Activated CD4-positive, CD25-positive, alpha-beta regulatory T cell (primary cell): ENCODE data around the gene RPS19BP1.
"Not testable (repeated sequence)": the region's sequence is repeated elsewhere in the genome, so short reads cannot be mapped to it uniquely, and the experiment has no call there.

Source experiments
- DNase-seq, 4 experiments: peaks; one replicate each; lab custom pipeline; 2025; lab: John Stamatoyannopoulos, UW

Gene RPS19BP1

DNA sequence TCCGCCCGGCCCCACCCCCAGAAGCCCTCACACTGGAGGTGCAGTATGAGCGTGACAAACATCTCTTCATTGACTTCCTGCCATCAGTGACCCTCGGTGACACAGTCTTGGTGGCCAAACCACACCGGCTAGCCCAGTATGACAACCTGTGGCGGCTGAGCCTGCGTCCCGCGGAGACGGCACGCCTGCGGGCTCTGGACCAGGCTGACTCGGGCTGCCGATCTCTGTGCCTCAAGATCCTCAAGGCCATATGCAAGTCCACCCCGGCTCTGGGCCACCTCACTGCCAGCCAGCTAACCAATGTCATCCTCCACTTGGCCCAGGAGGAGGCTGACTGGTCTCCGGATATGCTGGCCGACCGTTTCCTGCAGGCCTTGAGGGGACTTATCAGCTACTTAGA, 18.8 kb downstream of the RPS19BP1 start:
- no peak for DNase-seq

DNA sequence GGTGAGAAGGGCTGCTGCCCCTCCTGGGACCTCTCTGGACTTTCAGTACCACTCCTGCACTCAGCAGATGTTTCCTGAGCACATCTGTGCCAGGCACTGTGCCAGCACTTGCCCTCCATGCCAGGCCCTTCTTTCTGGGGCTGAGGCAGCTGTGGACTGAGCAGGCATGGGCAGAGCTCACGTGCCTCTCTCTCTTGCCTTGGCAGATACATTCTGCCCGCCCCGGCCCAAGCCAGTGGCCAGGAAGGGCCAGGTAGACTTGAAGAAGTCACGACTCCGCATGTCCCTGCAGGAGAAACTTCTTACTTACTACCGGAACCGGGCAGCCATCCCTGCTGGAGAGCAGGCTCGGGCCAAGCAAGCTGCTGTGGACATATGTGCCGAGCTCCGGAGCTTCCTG, 20.5 kb downstream of the RPS19BP1 start:
- no peak for DNase-seq

DNA sequence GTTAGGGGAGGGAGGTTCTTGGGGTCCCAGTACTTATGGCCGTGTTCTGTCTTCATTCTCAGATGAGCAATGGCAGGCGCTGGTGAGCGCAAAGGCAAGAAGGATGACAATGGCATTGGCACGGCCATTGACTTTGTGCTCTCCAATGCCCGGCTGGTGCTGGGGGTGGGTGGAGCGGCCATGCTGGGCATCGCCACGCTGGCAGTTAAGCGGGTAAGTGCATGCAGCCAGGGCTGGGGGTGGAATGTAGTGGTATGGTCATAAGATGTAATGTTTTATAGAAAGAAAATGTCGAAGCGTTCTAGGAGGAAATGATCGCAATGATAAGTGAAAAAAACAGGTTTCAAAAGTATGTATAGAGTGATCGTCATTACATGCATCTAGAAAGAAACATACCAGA, 21.3 kb downstream of the RPS19BP1 start:
- DNase-seq = no peak

DNA sequence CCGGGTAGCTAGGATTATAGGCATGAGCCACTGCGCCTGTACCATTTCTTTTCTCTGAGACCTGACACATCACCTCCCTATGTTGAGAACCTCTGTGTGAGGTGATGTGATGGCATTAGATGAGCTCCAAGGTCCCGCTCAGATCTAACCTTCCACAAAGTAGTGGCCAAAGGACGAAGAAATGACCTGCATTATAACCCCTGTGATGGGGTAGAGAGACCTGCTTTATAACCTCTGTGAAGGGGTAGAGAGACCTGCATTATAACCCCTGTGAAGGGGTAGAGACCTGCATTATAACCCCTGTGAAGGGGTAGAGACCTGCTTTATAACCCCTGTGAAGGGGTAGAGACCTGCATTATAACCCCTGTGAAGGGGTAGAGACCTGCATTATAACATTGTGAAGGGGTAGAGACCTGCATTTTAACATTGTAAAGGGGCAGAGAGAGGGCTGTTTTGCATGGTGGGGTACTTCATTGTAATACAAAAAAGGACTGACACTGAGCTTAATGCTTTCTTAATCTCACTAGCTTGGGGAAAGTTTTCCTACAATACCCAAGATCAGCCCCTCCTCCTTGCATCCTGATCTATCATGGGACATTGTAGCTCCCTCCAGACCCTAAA, 21.9 kb downstream of the RPS19BP1 start:
- DNase-seq = no peak

DNA sequence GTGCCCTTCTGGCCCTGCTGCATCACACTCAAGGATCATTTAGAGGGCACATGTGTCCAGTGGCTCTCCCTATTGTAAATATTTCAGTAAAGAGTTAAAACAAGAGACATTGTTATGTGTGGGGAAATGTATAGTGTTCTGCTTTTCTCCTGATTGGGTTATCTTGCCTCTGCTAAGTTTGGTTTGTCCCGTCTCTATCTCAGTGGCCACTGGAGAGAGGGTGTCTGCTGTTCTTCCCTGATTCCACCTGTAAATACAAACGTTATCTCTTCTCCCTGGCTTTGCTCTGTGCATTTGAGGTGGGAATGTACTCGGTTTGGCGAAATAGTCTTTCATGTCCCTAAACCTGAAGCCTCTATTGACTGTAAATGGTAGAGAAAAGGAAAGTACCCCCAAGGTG, 24.2 kb downstream of the RPS19BP1 start:
- DNase-seq = no peak

DNA sequence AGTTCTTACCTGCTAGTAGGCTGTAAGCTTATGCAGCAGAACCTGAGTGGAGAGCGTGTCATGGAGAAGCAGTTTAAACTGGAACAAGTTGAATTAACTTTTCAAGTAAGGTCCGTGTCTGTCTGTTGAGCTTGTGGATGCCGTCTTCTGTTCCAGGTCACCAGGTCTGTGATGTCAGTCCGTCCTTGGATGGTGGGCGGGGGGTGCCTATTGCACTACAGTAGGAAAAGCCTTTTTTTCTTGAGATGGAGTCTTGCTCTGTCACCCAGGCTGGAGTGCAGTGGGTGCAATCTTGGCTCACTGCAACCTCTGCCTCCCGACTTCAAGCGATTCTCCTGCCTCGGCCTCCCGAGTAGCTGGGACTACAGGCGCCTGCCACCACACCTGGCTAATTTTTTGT, 25.5 kb downstream of the RPS19BP1 start:
- not testable (repeated sequence) for DNase-seq

DNA sequence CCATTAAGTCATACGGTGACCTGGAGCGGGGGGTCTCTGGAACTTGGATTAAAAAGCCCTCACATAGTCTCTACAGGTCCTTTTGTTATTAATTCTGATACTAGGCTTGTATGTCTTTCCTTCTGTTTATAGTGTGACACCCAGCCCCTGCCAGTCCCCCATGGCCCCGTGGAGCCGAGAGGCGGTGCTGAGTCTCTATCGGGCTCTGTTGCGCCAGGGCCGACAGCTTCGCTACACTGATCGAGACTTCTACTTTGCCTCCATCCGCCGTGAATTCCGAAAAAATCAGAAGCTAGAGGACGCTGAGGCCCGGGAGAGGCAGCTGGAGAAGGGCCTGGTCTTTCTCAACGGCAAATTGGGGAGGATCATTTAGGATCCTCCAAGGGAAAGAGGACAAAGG, 28.5 kb downstream of the RPS19BP1 start:
- no peak for DNase-seq

DNA sequence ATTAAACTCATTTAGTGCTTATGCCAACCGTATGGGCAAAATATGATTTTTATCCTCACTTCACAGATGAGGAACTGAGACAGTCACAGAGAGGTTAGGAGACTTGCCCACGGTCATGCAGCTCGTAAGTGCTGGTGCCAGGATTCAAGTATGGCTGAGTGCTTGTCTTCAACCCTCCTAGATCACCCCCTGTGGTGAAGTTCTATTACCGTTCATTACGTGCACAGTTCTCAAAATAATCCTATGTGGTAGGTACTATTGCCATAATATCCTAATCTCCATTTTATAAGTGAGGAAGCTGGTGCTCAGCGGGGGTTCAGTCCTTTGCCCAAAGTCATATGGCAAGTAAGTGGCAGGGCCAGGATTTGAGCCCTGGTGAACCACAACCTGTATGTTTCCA, 28.9 kb downstream of the RPS19BP1 start:
- DNase-seq = no peak

DNA sequence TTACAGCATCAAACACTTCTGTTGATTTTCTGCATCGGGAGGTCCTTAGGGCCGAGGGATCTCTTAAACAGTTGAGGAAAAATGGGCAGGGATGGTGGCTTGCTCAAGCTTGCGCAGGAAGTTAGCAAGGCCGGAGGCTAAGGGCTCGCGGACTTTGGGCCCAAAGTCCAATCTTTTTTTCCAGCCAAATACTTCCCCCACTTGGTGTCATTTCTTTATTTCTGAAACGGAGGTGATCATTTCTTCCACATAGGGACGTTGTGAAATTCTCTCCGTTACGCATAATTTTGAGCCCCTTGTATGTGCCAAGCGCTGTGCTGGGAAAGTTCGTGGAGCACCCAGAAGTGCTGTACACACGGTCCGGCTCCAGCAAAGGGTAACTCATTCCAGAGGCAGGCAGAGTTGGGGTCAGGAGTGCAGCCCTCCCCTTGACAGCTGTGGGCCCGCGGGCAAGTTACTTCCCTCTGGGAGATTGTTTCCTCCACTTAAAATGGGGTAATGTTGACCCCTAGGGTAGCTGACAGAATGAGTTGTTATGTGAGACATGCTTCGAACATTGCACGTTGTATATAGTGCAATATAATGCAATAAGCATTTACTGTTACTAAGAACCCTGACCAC, 29.6 kb downstream of the RPS19BP1 start:
- DNase-seq = no peak

DNA sequence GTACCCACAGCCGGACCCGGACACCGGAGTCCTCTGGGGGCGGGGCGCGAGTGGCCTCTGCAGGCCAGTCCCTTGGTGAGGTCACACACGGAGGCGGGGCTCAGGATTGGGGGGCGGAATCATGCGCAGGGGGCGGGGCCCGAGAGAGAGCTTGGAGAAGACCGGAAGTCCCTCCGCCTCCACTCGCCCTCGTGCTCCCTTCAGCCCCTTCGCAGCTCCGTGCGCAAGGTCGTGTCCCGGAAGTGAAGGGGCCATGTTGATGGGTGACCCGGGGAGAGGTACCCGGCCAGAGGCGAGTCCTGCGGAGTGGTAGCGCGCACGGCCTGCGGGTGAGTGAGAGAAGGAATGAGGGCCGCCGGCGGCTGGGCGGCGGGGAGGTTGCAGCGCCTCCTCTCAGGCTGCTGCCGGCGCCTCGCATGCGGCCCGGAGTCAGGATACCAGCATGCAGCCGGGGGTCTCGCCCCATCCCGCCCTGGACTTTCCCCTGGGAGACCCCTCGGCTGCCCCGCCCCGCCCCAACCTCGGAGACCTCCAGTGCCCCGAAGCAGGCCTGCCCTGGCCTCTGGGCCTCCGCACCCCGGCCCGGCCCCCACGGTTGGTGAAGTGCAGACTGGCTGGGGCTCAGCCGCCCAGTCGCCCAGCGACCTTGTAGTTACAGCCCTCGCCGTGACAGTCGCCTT, 30.3 kb downstream of the RPS19BP1 start, which contains the start of gene MIEF1:
Gene MIEF1, plus strand, starts transcription at position 182 of the 680 bp plus-strand sequence. CDS start 9,005 bp downstream, outside the sequence.
- peak; percentile 77 to 91 (median 83) for DNase-seq

DNA sequence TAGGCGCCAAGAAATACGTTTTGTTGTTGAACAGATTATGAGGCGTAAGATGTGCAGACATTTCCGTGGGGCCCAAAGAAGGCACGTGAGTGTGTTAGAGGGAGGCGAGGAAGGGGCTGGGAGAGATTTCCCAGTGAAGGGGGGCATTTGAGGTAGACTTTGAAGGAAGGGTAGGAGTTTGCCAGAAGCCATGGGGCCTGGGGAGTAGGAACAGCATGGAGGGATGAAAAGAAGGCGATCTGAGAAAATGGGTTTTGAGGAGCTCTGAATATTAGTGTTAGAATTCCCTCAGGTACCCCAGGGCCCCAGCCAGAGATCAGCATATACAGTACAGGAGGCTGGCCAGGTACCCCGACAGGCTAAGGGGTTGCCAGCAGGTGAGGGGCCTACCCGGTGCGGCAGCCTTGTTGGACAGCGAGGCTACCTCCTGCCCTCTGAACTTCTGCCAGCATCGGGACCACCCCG, 30.9 kb downstream of the RPS19BP1 start:
- no peak for DNase-seq

DNA sequence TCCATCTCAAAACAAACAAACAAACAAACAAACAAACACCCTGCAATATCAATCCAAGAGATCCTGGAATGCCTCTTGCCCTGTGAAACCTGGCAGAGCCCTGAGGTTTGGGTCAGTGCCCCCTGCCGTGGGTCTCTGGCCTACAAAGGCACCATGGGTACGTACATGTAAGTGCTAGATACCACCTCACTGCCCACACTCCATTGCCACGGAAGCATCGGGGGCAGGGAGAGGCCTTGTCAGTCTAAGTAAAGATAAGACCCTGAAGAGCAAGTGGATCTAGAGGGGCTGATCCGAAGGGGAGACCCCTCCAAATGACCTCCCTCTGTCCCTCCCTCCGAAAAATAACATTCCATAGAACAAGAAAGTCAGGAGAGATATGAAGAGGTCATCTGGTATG, 32.4 kb downstream of the RPS19BP1 start:
- DNase-seq = no peak

DNA sequence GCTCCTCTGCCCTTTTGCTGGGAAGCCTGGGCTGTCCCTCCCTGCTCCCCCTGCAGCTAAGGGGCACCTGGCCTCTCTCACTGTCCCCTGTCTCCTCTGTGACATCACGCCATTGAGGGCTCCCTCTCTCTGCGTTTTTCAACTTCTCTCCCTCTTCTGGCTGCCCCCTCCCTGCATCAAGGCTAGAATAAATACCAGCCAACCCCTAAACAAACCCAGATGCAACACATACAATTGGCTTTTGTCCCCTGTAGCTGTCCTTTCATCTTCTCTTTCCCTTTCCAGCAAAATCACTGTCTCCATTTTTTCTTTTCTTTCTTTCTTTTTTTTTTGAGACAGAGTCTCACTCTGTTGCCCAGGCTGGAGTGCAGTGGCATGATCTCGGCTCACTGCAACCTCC, 33.7 kb downstream of the RPS19BP1 start:
- DNase-seq = no peak

DNA sequence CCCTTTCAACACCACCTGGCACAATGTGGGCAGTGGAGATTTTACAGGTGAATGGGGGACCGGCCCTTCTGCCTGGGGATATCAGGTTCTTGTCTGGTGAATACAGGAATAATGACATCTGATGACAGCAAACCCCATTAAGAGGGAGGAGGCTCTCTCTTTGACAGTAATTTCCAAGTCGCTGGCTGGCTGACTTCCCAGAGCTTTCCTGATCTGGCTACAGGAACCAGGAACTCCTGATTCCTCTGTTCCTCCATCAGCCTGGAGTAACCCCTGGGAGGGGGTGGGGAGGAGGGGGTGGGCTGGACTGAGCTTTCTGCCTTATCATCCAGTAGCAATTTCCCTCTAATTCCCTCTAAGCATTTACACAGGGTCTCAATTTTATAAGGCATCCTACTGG, 34.2 kb downstream of the RPS19BP1 start:
- DNase-seq = no peak

DNA sequence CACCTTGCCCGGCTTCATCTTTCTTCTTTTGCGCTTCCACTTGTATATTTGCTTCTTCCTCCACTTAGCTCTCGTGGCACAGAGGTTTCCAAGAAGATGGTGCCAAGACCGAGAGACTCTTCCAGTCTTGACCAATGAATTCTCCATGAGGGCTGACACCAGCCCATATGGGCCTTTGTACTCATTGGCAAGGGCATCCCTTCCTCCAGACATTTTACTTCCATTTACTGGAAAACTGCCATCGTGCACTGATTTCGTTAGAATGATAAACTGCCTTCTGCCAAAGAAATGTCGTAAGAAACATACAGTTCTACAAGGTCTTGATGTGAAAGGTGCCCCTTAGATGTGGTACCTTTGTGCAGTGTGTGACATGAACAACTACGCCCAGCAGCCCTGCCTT, 35.1 kb downstream of the RPS19BP1 start:
- DNase-seq = no peak

DNA sequence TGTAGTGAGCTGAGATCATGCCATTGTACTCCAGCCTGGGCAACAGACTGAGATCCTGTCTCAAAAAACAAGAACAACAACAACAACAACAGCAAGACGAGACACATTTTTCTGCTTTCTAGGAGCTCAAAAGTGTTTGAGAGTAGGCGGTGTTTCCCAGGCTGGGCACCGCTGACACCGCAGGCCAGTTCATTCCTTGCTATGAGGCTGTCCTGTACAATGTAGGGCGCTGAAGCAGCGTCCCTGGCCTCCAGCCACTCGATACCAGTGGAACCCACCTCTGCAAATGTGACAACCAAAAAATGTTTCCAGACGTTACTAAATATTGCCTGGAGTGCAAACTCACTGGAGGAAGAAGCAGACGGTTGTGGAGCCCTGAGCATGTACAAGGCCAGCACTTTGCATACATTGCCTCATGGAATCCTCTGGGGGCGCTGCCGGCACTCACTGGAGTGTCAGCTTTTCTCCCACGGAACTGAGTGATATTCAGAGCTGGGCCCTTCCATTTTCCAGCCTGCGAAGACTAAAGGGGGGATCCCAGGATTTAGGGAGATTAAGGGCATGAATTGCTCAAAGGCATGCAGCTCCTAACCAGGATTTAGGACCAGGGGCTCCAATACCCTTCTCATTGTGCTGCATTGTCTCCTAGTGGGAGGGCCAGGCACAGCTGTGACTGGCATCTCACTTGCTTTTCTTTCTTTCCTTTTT, 36.3 kb downstream of the RPS19BP1 start:
- DNase-seq = peak in 3 of 4 experiments; percentile 22 to 44 (median 26)

DNA sequence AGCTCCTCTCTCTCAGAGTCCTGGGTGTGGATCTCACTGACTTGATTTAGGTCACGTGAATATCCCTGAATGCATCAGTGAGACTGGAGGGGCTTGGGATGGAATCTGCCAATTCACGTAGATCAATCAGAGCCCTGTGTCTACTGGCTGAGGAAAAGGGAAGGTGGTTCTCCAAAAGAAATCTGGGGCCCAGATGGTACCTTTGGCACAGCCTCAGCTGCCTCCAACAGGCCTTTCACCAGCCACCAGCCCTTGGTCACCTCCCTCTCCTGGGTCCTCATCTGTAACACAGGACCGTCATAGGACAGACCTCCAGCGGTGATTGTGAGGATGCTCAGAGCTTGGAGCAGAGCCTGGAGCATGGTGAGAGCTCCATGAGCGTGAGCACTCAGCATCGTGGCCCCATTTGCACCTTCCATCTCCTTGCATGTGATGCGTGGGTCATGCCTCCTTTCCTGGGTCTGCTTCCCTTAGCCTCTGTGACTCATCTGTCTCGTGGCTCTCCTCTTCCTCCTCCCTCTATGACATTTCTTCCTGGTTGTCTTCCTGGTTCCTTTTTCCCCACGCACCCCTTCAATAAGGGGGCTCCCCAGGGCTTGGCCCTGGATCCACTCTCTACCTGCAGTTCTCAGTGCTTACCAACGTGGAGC, 38.0 kb downstream of the RPS19BP1 start:
- DNase-seq = no peak

DNA sequence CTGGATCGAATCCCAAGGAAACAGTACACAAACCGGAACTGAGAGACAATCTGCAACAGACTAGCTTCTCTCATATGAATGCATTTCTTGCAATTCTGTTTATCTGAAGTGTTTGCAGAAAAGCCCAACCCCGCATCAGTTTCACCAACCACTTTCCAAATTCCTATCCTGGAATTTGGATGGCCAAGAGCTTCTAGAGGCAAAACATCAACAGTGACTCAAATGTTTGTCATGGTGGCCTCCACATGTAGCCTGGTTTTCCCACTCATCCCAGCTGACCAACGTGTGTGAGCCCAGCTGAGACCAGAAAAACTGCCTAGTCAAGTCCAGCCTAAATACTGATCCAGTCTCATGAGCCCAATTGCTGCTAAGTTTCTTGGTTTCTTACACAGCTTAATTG, 38.8 kb downstream of the RPS19BP1 start:
- no peak for DNase-seq

DNA sequence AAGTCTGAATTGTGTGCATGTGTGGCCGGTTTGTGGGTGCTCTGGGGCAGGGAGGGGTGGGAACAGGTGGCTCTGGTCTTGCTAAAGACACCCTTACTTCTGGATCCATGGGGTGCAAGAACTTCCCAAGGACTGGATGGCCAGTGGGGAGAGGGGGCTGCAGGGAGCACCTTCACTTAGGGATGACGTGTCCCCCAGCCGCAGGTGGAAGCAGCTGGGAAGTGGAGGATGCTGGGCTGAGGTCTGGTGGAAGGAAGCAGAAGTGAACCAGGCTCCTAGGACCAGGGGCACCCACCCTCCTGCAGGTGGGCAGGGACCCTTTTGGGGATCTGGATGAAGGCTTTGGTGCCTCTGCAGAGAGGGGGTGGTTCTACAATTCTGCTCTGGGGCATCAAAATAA, 40.4 kb downstream of the RPS19BP1 start:
- no peak for DNase-seq

DNA sequence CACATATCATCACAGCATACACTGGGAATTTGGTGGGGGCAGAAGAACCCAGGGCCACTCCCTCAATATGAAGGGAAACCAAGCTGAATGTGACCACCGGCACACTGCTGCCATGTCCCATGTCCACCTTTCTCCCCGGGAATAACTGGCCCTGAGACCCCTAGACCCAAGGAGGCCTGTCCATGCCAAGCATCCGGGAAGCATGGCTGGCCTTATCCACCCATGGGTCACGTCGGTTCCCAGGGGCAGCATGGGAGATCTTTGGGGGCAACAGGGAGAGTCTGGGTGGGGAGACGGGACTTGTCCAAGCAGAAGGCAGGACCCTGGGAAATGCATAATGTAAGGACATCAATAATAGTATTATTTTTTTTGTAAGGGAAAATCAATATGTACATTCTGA, 40.9 kb downstream of the RPS19BP1 start:
- DNase-seq = no peak

DNA sequence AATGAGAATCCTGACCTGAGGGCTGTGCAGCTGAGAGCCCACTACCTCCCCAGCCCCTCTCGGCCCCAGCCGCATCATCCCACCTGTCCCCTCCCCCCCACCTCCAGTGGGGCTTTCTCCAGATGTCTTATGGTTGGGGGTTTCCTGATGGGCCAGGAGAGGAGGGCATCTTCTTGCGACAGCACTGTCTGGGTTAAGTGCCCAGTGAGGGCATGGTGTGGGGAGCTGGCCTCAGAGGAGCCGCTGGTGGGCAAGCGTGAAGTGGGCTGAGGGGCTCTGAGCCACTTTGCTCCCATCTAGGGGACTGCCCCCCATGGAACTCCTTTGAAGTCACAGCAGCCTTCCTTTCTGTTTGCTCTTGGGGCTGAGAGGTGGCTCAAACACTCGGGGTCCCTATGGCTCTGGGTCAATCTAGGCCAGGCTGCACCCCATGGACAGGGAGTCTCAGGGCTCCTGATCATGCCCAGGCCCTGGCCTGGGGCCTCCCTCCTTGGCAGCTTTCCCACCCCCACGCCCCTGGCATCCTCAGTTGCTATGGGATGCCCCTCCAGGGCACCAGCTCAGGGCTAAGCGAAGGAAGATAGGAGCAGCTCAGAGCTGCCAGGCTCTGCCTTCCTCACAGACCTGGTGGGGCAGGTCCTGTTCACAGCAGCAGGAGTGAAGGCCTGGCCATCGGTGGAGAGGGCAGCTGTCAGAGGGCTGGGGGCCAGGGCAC, 41.4 kb downstream of the RPS19BP1 start:
- no peak for DNase-seq
